GM12801 (cell line): ENCODE data around the gene MN1.

ENCODE experiments used
- TF ChIP-seq, protein P1 (sequence below): IDR thresholded peaks from one replicate; pipeline ENCODE4 v1.5.1; 2011; ENCODE audit warnings: control low read depth; ENCODE audit not compliant: insufficient read length; ENCODE audit errors: extremely low read depth

Gene MN1

DNA sequence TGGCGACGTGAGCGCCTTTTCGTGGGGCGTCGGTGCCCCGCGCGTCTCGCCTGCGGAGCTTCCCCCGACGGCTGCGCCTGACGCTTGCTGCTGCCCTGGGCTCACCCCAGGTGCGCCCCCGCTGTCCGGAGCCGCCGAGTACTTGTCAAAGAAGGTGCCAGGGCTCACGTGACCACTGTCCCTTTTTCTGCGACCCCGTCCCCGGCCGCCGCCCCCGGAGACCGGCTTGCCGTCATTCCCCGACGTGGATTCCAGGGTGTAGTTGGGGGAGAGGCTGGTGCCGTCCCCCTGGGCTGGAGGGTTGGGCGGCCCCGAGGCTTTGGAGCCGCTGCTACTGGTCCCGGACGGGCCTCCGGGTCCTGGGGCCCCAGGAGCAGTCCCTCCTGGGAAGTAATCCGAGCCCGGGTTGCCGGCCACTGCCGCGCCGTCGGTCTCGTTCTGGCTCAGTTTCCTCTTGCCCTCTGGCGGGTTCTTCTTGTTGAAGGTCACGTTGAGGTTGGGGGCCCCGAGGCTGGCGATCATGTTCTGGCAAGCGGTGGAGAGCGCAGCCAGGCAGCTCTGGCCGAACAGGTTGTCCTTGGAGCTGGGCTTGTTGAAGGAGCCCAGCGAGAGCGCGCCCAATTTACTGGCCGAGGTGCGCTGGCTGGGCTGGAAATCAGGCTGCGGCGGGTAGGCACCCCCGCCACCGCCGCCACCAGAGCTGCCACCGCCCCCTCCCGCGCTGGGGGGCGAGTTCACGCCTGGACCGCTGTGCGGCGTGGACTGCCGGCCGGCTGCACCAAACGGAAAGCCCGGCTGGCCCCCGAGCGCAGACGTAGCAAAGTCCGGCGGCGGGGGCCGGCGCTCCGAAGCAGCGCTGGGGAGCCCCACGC is 3.8 kb downstream of the MN1 start:
- TF ChIP-seq, protein P1, sequence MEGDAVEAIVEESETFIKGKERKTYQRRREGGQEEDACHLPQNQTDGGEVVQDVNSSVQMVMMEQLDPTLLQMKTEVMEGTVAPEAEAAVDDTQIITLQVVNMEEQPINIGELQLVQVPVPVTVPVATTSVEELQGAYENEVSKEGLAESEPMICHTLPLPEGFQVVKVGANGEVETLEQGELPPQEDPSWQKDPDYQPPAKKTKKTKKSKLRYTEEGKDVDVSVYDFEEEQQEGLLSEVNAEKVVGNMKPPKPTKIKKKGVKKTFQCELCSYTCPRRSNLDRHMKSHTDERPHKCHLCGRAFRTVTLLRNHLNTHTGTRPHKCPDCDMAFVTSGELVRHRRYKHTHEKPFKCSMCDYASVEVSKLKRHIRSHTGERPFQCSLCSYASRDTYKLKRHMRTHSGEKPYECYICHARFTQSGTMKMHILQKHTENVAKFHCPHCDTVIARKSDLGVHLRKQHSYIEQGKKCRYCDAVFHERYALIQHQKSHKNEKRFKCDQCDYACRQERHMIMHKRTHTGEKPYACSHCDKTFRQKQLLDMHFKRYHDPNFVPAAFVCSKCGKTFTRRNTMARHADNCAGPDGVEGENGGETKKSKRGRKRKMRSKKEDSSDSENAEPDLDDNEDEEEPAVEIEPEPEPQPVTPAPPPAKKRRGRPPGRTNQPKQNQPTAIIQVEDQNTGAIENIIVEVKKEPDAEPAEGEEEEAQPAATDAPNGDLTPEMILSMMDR: no peak

DNA sequence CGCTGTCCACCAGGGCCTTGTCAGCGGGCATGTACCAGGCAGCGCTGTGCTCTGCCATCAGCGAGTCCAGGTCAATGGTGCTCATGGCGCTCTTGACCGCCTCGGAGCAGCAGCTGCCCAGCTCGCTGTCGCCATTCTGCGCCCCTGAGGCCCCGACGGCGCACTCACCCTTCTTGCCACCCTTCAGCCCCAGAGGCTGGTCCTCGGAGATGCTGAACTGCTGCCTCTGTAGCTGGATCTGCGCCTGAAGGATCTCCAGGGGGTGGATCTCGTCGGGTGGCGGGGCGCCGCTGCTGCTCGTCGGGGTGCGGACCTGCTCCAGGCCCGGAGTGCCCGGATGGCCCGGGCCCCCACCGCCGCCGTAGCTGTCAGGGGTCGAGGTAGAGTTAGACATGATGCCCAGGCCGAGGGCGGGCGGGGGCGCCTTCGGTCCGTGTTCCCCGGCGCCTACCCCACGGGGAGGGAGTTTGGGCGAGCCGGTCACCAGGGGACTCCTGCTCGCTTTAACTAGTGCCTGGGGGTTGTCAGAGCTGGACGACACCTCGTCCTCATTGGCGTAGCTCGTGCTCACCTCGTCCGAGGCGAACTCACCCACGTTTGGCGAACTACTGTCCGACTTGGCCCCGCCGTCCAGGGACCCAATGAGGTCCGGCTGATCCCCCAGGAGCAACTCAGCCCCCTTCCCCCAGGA is 4.6 kb downstream of the MN1 start:
- TF ChIP-seq, protein P1: no peak

DNA sequence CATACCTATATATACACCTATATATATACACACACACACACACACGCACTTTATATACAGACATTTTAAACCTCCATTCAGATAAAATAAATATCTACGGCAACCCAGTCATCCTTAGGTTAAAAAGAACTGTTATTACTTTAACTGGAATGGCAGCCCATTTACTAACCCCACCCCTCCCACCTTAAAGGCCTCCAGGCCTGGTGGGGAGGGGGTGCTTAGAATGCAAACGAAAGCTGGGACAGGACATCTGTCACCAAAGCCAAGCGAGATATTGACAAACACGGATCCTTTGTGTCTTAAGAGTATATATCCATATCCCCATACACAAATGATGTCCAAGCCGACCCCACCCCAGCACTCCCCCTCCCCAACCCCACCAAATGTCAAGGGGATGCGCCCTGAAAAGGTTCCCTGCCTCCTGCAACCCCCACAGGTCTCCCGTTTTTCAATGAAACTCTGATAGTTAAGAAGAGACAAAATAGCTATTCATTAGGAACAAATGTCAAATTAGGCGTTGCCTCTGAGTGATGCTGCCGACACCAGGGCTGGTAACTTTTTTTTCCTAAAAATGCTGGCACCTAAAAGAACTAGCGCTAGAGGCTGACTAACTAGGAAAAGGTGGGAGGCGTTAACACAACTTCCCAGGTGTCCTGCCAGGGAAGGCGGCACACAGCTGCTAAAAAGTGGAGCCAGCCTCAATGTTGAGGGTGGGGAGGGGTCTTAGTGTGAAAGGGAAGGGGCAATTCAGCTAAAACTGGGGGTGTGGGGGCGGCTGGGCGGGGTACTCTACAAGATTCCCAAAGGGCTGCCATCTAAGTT is 5.6 kb downstream of the MN1 start:
- TF ChIP-seq, protein P1: no peak

- TF ChIP-seq, protein P1: no peak
Measured at GRCh38 chr22:27795053-27795452, 6.5 kb downstream of the MN1 start.

- TF ChIP-seq, protein P1: no peak
Measured at GRCh38 chr22:27794226-27794625, 7.3 kb downstream of the MN1 start.

DNA sequence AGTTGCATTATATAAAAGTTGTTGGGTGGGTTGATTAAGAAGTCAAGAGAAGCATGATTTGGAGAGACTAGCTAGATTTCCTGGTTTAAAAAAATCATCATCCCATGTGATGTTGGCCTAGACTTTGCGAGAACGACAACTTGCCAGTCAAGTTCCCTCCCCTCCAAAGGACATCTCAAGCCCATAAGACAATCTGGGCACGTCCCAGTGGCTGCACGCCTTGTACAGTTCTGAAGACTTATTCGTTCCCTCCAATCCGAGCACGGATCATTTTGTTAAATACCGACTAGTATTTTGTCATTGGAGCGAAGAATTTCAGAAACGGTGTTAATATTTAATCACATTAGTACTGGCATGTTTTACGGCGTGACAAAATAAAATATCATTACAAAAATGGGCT is 8.0 kb downstream of the MN1 start:
- TF ChIP-seq, protein P1: no peak
